Fibroblast of mammary gland (primary cell): ENCODE data around the gene ALS2CL.
A peak's percentile ranks its signal among the peaks of the same experiment; 100 is the strongest.
"Not testable (repeated sequence)": the region's sequence is repeated elsewhere in the genome, so short reads cannot be mapped to it uniquely, and the experiment has no call there.

Experiments
- DNase-seq: peaks from one replicate; pipeline ENCODE4 v3.0.0-alpha.2; 2010; ENCODE audit warnings: low read depth
- H3K4me3 ChIP-seq: 2 replicates; pipeline ENCODE4 v1.5.1; 2011; ENCODE audit warnings: low read depth, mild to moderate bottlenecking, low read length, moderate library complexity; ENCODE audit not compliant: control insufficient read depth
- TF ChIP-seq, protein P1 (sequence below): conservative IDR thresholded peaks from 2 replicates; pipeline ENCODE4 v1.5.1; 2011; ENCODE audit warnings: low read depth, low read length, inconsistent platforms; ENCODE audit not compliant: control insufficient read depth, insufficient read depth

Gene ALS2CL

GRCh38 chr3:46708401-46709156 is 15.1 kb upstream of the ALS2CL start:
- no peak for DNase-seq

GRCh38 chr3:46707601-46708011 is 14.1 kb upstream of the ALS2CL start:
- no peak for DNase-seq
- no peak overlapping the region for H3K4me3 ChIP-seq
- TF ChIP-seq, protein P1, sequence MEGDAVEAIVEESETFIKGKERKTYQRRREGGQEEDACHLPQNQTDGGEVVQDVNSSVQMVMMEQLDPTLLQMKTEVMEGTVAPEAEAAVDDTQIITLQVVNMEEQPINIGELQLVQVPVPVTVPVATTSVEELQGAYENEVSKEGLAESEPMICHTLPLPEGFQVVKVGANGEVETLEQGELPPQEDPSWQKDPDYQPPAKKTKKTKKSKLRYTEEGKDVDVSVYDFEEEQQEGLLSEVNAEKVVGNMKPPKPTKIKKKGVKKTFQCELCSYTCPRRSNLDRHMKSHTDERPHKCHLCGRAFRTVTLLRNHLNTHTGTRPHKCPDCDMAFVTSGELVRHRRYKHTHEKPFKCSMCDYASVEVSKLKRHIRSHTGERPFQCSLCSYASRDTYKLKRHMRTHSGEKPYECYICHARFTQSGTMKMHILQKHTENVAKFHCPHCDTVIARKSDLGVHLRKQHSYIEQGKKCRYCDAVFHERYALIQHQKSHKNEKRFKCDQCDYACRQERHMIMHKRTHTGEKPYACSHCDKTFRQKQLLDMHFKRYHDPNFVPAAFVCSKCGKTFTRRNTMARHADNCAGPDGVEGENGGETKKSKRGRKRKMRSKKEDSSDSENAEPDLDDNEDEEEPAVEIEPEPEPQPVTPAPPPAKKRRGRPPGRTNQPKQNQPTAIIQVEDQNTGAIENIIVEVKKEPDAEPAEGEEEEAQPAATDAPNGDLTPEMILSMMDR = no peak

More at GRCh38 chr3:46708401-46709156, 15.1 kb upstream of the ALS2CL start:
- TF ChIP-seq, protein P1 = no peak
- H3K4me3 ChIP-seq = no peak overlapping the region

GRCh38 chr3:46706771-46707582 is 13.5 kb upstream of the ALS2CL start:
- TF ChIP-seq, protein P1 = no peak
- H3K4me3 ChIP-seq = no peak overlapping the region
- DNase-seq = no peak

GRCh38 chr3:46705751-46706552 is 12.5 kb upstream of the ALS2CL start:
- H3K4me3 ChIP-seq = no peak overlapping the region
- peak; percentile 52 for DNase-seq
- TF ChIP-seq, protein P1 = peak; percentile 15

DNA sequence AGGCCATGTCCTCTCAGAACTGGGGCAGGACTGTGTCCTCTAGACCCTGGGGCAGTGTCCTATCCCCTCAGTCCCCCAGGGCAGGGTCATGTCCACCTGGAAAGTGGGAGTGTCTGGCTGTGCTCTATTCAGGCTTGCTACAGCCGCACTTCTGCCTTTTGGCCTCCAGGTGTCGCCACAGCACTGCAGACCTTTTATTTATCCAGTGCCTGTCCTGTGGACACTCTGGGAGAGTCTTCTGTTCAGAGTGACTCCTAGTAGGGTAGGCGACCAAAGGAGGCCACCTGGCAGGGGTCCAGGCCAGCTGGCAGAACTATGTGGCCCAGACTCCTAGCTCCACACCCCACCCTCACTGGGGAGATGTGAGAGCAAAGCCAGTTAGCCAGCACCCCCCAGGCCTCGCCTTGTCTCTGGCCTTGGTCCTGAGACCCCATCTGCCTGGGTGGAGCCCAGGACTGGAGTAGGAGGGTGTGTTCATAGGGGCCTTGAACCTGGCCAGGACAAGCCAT is 11.6 kb upstream of the ALS2CL start:
- no peak overlapping the region for H3K4me3 ChIP-seq
- DNase-seq = peak; percentile 62
- TF ChIP-seq, protein P1 = peak; percentile 97

GRCh38 chr3:46704346-46704745 is 10.9 kb upstream of the ALS2CL start:
- H3K4me3 ChIP-seq, DNase-seq: not testable (repeated sequence)
